GM18870 (cell line): ENCODE measurements around the gene IFNA5.

ENCODE experiments used
- ATAC-seq: cut with Tn5 transposase; IDR thresholded peaks from one replicate; pipeline ENCODE4 v1.9.1; 2021; ENCODE audit warnings: moderate library complexity; ENCODE audit not compliant: unreplicated experiment

Gene IFNA5

DNA sequence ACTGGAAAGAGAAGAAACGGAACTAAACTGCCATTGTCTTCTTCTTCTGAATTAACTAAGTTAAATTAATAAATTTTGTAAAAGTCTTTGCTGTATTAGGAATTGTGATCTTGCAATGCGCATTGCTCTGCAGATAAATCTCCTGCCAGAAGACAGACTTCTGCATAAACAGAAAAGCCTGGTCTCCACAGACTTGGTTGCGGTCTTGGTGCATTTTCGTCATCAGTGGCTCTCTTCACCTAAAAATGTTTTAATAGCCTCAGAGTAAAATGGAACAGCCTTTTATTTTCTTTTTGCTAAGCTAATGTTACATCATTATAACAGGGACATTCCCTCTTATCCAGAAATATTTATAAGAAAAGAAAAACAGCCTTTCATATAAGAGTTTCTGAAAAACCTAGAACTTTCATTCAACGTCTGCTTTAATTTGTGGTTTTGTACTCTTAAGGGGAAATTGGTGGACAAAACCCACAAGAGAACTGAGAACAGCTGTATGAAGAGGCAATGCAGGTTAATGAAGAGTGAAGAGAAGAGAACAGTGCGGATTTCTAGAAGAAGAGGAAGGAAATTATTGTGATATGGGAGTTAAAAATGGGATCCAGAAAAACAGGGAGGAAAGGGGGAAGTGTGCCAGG lies 10.1 kb downstream of the IFNA5 start:
- peak; percentile 76 for ATAC-seq

DNA sequence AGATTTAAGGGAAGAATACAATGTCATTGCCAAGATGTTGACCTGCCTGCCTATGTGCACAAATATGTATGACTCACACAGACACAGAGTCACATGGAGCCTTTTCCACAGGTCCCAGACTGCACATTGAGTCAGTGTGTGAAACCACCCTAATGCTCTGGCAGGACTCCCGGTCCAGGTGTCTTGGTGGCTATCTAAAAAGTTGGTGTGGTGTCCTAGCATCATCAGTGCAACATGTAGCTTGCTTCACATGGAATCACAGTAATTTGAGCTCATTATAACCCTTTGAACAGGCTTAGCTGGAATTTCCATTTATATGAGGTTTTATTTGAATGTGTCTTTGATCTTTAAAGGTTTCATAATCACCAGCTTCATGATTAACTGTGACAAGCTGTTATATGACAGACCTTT lies 10.7 kb downstream of the IFNA5 start:
- ATAC-seq, result peak; percentile 67

DNA sequence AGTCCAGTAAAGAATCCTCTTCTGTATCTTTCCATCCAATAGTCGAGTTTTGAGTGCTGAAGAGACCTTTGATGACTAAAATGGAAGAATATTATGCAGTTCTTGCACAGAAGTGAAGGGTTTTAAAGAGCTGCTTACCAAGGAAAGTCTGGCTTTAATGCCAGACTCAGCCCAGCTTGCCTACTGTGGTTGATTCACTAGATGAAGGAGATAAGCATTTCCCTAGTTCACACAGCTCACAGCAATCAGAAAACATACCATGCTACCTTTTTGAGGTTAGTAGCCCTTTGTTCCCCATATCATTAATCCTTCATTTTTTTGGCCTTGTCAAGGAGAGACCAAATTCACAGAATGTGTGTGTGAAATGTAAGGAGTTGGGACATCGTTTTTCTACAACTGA lies 15.3 kb downstream of the IFNA5 start:
- ATAC-seq, result no peak

DNA sequence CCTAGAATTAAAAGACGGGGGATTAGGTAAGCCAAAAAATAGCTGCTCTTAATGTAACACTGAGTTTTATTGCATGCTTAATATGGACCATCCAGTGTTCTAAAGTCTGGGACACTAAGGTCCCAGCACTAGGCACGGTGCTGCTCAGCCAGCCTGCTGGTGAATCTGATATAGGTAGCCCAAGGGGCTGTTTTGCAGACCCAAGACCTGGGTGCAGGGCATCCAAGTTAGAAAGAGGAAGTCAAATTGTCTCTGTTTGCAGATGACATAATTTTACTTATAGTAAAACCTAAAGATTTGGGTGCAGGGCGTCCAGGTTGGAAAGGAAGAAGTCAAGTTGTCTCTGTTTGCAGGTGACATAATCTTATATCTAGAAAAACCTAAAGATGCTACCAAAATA lies 17.8 kb downstream of the IFNA5 start:
- ATAC-seq, result no peak

DNA sequence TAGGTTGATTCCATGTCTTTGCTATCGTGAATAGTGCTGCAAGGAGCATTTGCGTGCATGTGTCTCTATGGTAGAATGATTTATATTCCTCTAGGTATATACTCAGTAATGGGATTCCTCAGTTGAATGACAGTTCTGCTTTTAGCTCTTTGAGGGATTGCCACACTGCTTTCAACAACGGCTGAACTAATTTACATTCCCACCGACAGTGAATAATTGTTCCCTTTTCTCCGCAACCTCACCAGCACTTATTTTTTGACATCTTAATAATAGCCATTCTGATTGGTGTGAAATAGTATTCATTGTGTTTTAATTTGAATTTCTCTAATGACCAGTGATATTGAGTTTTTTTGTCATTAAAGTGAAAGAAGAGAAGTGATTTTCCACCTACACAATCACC lies 18.5 kb downstream of the IFNA5 start:
- ATAC-seq, result no peak

DNA sequence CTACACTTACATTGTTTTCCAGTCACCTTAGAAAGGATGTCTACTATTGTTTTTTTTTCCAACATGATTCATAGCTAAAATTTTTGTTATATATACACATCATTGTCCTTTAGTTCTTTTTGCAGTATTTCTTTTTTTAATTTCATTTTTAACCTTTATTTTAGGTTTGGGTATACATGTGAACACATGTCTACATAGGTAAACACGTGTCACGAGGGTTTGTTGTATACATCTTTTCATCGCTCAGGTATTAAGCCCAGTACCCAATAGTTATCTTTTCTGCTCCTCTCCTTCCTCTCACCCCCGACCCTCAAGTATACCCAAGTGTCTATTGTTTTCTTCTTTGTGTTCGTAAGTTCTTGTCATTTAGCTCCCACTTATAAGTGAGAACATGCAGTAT lies 19.0 kb downstream of the IFNA5 start:
- no peak for ATAC-seq

DNA sequence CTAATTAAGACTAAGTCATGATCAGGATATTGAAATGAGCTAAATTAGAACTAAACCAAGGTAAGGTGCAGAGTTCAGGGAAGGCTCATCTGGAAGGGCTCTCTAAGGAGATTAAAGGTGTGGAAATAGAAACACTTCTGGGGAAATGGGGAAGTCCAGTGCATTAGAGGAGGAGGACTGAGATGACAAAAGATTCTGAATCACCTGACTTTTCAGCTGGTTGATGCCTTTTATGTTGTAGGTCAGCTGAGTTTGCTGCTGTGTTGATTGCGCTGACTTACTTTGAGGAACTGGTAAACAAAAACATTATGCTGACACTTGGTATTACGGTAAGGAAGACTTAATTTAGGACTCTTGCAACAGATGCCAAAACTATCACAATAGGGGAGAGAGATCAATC lies 23.8 kb downstream of the IFNA5 start:
- no peak for ATAC-seq

DNA sequence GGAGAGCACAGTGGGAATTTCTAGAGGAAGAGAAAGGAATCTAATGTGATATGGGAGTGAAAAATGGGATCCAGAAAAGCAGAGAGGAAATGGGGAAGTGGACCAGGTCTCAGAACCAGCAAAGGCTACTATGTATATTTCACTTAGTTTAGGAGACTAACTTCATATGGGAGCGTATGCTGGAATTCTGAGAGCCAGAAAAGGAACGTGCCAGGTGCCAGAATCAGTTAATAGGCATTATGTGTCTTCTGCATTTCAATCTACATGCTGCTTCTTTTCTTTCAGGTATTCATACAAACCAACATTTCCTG lies 36.8 kb downstream of the IFNA5 start:
- no peak for ATAC-seq

DNA sequence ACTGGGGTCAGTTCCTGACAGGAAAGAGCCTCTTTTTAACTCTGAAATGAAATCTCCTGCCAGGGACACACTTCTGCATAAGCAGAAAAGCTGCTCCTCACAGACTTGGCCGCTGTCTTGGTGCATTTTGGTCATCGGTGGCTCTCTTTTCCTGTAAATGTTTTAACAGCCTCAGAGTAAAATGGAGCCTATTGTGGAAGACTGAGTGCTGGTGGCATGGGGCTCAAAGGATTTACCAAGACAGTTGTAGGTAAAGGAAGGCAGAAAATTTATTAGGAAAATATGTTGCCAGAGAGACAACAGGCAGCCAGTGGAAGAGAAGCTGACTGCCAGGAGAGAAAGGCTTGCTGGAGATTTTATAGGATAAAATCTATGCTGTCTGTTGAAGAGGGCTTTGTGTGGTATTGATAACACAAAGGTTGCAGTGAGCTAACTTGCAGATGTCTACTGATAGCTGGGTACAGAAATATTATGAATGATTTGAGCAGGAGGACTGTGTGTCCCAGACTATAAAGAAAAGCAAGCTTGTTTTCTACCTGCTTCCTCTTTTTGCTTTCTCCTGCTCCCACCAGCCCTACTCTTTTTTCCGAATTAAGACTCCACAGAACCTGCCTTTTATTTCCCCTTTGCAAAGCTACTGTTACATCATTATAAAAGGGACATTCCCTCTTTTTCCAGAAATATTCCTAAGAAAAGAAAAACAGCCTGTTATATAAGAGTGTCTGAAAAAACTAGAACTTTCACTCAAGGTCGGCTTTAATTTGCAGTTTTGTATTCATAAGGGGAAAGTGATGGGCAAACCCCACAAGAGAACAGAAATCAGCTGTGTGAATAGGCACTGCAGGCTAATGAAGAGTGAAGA lies 37.4 kb downstream of the IFNA5 start:
- peak; percentile 51 for ATAC-seq

DNA sequence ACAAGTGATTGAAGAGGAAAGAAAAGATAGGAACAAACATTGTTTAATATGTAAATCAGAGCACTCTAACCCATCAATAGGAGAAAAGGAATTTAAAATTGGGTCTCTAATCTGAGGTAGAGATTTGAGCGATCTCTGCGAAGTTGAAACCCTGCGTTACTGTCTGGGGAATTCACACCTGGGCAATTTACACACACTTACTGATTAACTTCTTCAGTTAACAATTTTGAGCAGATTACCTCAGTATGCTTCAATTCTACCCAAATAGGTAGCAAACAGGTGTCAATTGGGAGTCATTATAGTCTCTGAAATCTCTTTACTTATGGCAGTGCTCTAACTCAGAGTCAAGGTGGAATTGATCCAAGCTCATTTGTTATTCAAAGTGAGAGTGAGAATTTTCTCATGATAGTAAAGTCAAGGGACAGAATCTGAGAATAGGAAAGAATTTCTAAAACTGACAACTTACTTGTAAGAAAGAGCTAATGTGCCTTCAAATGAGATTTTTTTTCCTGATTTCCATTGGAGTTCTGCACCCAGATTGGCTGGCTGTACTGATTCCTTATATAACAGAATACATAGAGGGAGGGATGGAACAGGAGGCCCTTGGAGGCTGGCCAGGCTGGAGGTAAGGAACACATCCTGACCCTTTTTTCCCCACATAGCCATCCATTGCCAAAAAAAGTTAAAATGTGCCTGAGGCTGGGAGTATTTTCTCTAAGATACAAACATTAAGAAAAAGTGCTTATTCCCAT lies 38.2 kb downstream of the IFNA5 start:
- ATAC-seq, result peak; percentile 36

DNA sequence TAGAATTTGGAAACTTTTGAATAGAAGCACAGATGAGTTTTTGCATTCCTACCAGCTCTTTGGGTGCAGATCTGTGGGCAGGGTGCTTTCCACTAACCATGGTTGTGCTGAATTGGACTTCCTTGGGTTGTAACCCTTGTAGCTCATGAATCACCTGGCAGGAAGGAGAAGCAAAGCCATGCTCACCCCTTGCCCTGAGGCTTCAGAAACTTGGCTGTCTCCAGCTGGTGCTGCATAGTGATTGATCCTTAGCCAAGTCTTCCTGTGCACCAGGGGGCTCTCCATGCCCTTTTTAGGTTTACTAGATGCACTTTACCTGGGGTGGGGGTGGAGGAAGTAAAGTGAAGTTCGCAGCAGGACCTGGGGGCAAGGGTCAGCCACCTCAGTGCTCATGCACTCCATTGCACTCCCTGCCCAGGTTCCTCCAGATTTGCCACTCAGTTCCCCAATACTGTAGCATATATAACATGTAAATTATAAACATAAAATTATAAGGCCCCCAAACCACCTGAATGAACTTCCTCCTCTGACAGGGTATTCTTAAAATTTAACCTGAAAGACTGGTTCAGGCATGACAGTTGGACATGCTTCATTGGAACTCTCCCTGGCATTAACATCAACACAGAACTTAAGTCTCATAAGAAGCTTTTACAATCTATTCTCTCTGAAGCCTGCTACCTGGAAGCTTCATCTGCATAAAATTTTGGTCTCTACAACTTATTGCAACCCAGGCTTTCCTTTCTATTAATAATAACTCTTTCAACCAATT lies 39.5 kb downstream of the IFNA5 start:
- no peak for ATAC-seq

DNA sequence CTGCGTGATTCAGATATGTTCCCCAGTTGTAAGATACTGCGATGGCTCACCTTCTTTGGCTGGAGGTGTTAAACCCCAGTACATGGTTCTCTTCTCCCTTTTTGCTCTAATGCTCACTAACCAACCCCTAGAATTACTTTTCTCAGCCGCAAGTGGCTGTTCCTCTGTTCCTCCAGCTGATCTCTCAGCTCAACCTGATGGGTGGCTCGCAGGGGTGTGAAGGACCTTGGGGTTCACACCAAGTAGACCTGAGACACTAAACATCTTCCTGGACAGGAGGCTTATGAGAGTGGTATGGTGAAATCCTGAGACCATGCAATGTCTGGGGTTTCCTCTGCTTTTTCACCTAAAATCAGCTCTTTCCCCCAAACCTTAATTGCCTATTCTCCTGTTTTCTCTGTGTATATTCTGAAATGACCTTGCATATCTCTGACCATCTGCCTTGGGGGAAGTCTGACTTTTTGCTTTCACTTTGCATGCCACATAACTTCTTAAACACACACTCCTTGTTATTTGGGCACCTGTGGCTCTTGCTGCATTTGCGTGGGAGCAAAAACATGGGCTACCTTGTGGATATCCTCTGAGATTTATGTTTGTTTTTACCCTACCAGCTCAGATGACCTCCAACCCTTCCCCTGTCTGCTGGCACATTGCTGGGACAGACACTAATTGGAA lies 49.4 kb downstream of the IFNA5 start:
- ATAC-seq, result no peak
